K562 (cell line): ENCODE measurements around the gene TRMU.

ENCODE experiments used
- CHD1 ChIP-seq: fragments of 200-600 bp; sonication (generic); IDR thresholded peaks from one replicate; pipeline ENCODE4 v1.6.1; 2012; ENCODE audit warnings: mild to moderate bottlenecking, moderate library complexity, low read length, inconsistent platforms
- EP400 ChIP-seq: fragments of 450-650 bp; IDR thresholded peaks from 2 replicates; pipeline ENCODE4 v1.6.1; 2017; ENCODE audit warnings: antibody characterized with exemption, mild to moderate bottlenecking, moderate library complexity
- EZH2 ChIP-seq: IDR thresholded peaks from 2 replicates; pipeline ENCODE4 v1.6.1; 2012; ENCODE audit warnings: low read depth, mild to moderate bottlenecking, inconsistent platforms, low read length, borderline replicate concordance
- FOS ChIP-seq: IDR thresholded peaks from 3 replicates; pipeline ENCODE4 v1.6.1; 2011; ENCODE audit not compliant: insufficient read length; ENCODE audit errors: extremely low read depth
- FOXA1 ChIP-seq: fragments of 450-650 bp; IDR thresholded peaks from 2 replicates; pipeline ENCODE4 v1.6.1; 2016; ENCODE audit warnings: mild to moderate bottlenecking, borderline replicate concordance
- GABPA ChIP-seq: fragments of 200-800 bp; sonication (Bioruptor generic); conservative IDR thresholded peaks from 2 replicates; pipeline ENCODE4 v1.6.1; 2016; ENCODE audit warnings: low read depth, missing genetic modification characterization, missing compliant biosample characterization
- MAFF ChIP-seq: IDR thresholded peaks from 2 replicates; pipeline ENCODE4 v1.6.1; 2012; ENCODE audit warnings: low read length, improper control_type of control experiment
- POLR2A ChIP-seq: fragments of 450-650 bp; conservative IDR thresholded peaks from 2 replicates; pipeline ENCODE4 v1.6.1; 2016
- POLR2AphosphoS5 ChIP-seq: IDR thresholded peaks from 2 replicates; pipeline ENCODE4 v1.6.1; 2011; ENCODE audit warnings: mild to moderate bottlenecking, low read depth, low read length, moderate library complexity; ENCODE audit not compliant: control insufficient read depth, insufficient read depth
- POLR2H ChIP-seq: IDR thresholded peaks from 2 replicates; pipeline ENCODE4 v1.6.1; 2016; ENCODE audit warnings: missing genetic modification characterization, low read depth, mild to moderate bottlenecking, control low read depth, missing compliant biosample characterization, moderate library complexity
- TF ChIP-seq, protein P1 (sequence below), 3 experiments: IDR thresholded peaks in 2 of 3; conservative IDR thresholded peaks in 1 of 3; 2 replicates each; pipeline ENCODE4 v1.5.1; 2011 to 2012; ENCODE audit warnings: low read length in 3 of 3, mild to moderate bottlenecking in 3 of 3, control low read depth in 2 of 3, improper control_type of control experiment in 1 of 3, inconsistent platforms in 1 of 3, low read depth in 1 of 3, mixed read lengths in 1 of 3, moderate library complexity in 1 of 3; ENCODE audit not compliant: insufficient read depth in 2 of 3
- TF ChIP-seq, protein P2 (sequence below): fragments of 250-450 bp; sonication (Bioruptor Pico); IDR thresholded peaks from 2 replicates; pipeline ENCODE4 v1.5.0; 2020; ENCODE audit warnings: mild to moderate bottlenecking, borderline replicate concordance
- TF ChIP-seq, protein P3 (sequence below): sonication (generic); formaldehyde crosslinking; IDR thresholded peaks from 2 replicates; pipeline ENCODE4 v1.4.0; 2020; ENCODE audit warnings: mild to moderate bottlenecking, missing genetic modification reagents

DNA sequence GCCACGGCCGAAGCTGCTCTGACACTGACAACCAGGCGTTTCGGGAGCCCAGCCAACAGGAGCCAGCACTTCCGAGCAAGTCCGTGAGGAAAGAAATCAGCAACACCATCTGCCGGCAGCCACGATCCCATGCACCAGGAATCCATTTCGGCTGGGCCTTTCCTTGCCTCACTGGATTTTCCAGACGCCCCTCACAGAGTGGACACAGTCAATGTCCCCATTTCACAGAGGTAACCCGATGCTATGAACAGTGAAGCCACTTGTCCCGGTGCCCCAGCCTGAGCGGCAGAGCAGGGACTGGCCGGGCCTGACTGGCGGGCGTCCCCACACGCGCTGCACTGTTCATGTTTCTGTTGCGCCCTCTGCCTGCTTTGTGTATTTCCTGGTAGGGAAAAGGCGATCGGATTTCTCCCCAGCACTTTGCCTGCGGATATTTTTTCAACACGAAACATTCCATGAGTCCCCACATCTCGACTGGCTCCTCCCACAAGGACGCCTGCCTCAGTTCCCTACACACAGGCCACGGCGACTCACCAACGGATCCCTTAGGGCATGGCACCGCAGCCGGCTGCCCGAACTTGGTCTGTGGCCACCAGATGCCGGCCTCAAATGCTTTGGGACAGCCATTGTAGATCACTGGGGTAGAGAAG, 55.3 kb downstream of the TRMU start:
- TF ChIP-seq EZH2 (no peak), POLR2AphosphoS5 (no peak), GABPA (no peak), FOXA1 (no peak), CHD1 (no peak), FOS (no peak), POLR2H (tag) (no peak), EP400 (no peak), POLR2A (no peak), MAFF (no peak)
- TF ChIP-seq, protein P1, sequence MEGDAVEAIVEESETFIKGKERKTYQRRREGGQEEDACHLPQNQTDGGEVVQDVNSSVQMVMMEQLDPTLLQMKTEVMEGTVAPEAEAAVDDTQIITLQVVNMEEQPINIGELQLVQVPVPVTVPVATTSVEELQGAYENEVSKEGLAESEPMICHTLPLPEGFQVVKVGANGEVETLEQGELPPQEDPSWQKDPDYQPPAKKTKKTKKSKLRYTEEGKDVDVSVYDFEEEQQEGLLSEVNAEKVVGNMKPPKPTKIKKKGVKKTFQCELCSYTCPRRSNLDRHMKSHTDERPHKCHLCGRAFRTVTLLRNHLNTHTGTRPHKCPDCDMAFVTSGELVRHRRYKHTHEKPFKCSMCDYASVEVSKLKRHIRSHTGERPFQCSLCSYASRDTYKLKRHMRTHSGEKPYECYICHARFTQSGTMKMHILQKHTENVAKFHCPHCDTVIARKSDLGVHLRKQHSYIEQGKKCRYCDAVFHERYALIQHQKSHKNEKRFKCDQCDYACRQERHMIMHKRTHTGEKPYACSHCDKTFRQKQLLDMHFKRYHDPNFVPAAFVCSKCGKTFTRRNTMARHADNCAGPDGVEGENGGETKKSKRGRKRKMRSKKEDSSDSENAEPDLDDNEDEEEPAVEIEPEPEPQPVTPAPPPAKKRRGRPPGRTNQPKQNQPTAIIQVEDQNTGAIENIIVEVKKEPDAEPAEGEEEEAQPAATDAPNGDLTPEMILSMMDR (IDR thresholded peaks at IDR 0.05 in 2 of 3, conservative IDR thresholded peaks at IDR 0.05 in 1 of 3; ENCODE audit: insufficient read depth in 2 of 3, low read depth in 1 of 3, low read length in 3 of 3) = peak; percentile 40 to 60 (median 43); a peak in 5 of 6 replicates
- TF ChIP-seq, protein P2, sequence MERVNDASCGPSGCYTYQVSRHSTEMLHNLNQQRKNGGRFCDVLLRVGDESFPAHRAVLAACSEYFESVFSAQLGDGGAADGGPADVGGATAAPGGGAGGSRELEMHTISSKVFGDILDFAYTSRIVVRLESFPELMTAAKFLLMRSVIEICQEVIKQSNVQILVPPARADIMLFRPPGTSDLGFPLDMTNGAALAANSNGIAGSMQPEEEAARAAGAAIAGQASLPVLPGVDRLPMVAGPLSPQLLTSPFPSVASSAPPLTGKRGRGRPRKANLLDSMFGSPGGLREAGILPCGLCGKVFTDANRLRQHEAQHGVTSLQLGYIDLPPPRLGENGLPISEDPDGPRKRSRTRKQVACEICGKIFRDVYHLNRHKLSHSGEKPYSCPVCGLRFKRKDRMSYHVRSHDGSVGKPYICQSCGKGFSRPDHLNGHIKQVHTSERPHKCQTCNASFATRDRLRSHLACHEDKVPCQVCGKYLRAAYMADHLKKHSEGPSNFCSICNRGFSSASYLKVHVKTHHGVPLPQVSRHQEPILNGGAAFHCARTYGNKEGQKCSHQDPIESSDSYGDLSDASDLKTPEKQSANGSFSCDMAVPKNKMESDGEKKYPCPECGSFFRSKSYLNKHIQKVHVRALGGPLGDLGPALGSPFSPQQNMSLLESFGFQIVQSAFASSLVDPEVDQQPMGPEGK = no peak
- TF ChIP-seq, protein P3, sequence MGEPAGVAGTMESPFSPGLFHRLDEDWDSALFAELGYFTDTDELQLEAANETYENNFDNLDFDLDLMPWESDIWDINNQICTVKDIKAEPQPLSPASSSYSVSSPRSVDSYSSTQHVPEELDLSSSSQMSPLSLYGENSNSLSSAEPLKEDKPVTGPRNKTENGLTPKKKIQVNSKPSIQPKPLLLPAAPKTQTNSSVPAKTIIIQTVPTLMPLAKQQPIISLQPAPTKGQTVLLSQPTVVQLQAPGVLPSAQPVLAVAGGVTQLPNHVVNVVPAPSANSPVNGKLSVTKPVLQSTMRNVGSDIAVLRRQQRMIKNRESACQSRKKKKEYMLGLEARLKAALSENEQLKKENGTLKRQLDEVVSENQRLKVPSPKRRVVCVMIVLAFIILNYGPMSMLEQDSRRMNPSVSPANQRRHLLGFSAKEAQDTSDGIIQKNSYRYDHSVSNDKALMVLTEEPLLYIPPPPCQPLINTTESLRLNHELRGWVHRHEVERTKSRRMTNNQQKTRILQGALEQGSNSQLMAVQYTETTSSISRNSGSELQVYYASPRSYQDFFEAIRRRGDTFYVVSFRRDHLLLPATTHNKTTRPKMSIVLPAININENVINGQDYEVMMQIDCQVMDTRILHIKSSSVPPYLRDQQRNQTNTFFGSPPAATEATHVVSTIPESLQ (CRISPR knock-in tag) = no peak
